SW 1271 (cell line): ENCODE results near the gene LARP6.
"Not testable (repeated sequence)": the region's sequence is repeated elsewhere in the genome, so short reads cannot be mapped to it uniquely, and the experiment has no call there.

ENCODE experiments used
- DNase-seq, 2 experiments: peaks; one replicate each; lab custom pipeline; 2025; lab: John Stamatoyannopoulos, UW

LARP6 gene

DNA sequence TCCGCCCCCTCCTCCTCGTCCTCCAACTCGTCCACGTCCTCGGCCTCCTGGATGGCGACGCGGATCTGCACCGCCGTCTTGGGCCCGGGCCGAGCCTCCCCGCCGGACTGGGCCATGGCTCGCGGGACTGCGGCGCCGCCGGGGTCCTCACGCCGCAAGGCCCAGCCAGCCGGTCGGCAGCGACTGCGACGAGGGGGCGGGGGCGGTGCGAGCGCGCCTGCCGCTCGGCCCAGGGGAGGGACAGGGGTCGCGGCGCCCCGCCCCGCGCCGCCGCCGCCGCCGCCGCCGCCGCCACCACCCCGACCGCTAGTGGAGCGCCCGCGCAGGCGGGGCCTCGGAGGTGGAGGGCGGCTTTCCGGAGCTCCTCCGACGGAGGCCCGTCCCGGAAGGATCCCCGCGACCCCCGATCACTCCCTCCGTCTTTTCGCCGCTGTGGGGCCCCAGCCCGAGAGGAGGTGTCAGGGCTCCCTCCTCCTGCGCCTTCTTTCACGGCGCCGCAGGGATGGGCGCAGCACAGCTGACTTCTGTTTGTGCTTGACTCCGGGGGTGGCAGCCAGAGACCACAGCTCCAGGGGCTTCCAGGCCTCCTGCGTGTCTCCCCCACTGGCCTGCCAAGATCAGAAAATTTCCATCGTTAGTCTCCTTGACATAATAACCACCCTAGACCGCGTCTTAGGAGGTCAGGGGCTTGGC is at the start of gene LARP6:
LARP6 (minus strand) TSS at position 185 of the 693 bp plus-strand sequence; CDS start at position 116, 69 bp downstream.
- peak; percentile 39 to 56 for DNase-seq

GRCh38 chr15:70902107-70902506 is 48.1 kb upstream of the LARP6 start:
- DNase-seq = peak; percentile 60 to 74

GRCh38 chr15:70892912-70893560 is 39.1 kb upstream of the LARP6 start:
- peak; percentile 59 to 88 for DNase-seq

- peak; percentile 97 to 99 for DNase-seq
Measured at GRCh38 chr15:70892002-70892911, 38.3 kb upstream of the LARP6 start, which contains the start of the genes LRRC49 and THAP10. TSS of gene LRRC49 (plus strand) at chr15:70892826. CDS start at chr15:70892895, 69 bp downstream. TSS of gene THAP10 (minus strand) at chr15:70892433. CDS start at chr15:70892272, 161 bp downstream.

DNA sequence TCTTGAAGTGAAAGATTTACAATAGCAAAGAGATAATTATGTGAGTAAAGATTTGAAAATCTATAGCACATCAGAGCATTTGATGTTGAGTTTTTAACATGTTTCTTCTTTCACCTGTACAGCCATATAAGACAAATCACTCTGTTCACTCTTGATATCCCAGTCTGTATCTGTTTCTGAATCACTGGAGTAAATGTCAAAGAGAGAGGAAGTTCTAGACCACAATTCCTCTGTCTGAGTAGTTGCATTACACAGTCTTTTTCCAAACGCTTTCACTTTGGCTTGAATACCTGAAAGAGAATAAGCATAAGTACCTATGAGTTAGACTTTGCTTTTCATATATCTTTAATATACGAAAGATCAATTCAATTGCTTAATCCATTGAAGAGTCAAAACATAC is 28.4 kb upstream of the LARP6 start:
- DNase-seq = no peak

DNA sequence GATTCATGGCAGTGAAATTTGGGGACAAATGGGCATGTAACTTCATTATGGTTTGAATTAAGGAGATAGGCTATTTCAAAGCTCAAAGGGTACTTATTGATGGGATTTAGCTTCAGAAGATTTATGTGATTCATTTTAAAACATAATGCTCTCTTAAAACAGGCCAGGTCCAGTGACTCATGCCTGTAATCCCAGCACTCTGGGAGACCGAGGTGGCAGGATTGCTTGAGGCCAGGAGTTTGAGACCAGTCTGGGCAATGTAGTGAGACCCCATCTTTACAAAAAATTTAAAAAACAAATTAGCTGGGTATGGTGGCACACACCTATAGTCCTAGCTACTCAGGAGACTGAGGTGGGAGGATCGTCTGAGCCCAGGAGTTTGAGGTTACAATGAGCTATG is 26.8 kb upstream of the LARP6 start:
- DNase-seq = no peak

GRCh38 chr15:70879401-70879800 is 25.4 kb upstream of the LARP6 start:
- DNase-seq = no peak

DNA sequence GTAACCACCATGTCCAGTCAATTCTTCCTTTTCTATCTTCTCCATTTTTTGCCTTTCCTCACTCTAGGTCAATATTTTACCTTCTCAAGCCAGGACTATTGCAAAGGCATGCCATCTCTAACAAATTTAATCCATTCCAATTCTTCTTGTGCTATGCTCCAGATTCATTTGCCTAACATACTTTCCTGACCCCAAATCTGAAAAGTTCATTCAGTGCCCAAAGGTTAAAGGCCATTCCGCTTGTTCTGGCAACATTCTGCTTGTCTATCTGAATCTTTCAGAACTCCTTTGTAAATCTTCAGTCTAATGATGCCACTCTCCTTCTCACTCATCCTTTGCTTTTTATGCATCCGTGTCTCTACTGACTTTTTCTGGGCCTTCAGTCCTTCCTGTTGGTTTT is 22.7 kb upstream of the LARP6 start:
- DNase-seq = no peak

- no peak for DNase-seq
Measured at GRCh38 chr15:70876011-70876410, 22.1 kb upstream of the LARP6 start.

GRCh38 chr15:70875001-70875782 is 21.2 kb upstream of the LARP6 start:
- DNase-seq = peak in 1 of 2 experiments; percentile 41

DNA sequence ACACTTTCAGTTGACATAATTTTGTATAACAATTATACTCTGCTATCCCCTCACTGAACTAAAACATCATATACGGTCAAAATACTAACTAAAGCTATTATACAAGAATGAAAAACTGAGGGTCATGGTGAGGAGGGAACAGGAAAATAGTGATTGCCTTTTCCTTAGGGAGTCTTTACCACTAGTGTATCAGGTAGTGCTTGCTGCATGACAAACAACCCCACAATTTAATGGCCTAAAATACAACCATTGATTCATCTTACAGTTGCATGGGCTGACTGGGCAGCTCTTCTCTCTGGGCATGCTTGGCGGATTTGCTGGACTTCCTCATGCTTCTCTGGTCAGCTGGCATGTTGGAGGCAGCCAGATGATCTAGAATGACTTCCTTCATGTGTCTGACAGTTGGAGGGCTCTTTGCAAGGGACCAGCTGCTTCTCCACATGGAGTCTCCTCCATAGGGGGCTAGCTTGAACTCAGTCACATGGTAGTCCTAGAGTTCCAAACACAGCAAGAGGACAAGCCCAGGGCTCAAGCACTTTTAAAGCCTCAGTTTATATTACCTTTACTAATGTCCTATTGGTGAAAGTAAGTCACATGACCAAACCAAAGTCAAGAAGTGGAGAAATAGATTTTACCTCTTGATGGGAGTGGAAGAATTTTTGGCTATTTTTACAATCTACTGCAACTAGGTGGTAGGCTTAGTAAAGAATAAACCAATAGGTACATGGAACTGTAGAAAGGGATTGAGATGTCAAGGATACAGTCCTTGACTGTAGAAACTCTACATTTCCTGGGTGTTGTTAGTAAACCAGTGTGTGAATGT is 19.5 kb upstream of the LARP6 start:
- DNase-seq = no peak

DNA sequence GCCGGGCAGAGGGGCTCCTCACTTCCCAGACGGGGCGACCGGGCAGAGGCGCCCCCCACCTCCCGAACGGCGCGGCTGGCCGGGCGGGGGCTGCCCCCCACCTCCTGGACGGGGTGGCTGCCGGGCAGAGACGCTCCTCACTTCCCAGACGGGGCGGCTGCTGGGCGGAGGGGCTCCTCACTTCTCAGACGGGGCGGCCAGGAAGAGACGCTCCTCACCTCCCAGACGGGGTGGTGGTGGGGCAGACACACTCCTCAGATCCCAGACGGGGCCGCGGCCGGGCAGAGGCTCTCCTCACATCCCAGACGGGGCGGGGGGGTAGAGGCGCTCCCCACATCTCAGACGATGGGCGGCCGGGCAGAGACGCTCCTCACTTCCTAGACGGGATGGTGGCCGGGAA is 17.5 kb upstream of the LARP6 start:
- DNase-seq = not testable (repeated sequence)

DNA sequence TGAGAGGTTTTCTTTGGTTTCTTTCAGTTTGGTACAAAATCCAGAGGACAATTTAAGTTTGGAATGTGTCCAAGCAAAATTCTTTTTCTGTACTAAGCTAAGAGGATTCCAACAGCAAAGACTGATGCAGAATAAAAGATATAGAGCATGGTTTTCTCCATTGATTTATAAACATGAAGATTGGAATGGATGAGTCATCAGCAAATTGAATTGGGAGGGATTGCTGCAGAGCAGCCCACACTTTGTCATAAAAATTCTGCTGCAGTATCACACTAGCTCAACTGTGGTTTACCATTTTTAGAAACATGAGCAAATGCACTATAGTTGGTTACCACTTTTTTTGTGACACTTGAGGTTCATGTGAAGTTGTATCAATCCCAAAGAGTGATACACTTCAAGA is 16.1 kb upstream of the LARP6 start:
- no peak for DNase-seq

- DNase-seq = no peak
Measured at GRCh38 chr15:70869346-70869745, 15.4 kb upstream of the LARP6 start.

GRCh38 chr15:70867911-70868467 is 14.0 kb upstream of the LARP6 start:
- DNase-seq = no peak

DNA sequence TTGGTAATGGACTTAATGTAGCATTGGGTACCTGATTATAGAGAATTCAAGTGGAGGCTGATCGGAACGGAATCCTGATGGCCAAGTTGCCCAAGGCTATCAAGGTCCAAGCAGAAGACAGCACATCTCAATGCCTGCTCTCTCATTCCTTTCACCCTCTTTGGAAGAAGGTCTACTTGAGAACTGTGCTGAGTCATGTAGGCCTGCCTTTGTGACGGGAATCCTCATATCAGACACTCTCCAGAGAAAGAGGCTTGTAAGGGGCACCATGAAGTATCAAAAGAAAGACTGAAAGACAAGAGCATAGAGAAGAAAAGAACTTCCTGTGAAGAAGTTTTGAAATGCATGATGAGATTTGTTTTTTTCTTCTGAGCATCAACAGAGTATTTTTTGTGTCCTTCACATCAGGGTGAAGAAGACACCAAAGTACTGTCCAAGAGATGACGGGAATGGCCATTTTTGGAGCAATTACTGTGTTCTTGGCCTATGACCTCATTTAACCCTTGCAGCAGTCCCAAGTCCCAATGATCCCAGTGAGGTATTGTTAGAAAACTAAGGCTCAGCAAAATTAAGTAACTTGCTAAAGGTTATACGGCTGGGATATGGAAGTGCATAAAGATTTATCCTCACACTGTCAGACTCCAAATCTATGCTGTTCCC is 13.2 kb upstream of the LARP6 start:
- DNase-seq = no peak

- DNase-seq = peak; percentile 21 to 83
Measured at GRCh38 chr15:70863450-70864218, 9.7 kb upstream of the LARP6 start.

DNA sequence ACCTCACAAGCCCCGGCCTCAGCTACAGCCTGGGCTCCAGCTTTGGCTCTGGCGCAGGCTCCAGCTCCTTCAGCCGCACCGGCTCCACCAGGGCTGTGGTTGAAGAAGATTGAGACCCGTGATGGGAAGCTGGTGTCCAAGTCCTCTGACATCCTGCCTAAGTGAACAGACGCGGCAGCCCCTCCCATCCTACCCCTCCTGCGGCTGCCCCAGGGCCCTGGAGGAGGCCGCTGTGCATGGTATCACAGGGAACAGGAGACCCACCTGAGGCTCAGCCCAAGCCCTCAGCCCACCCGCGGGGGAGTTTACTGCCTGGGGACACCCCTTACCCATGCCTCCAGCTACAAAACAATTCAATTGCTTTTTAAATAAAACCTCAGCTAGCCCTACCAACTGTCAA is 6.0 kb upstream of the LARP6 start:
- DNase-seq = no peak

- no peak for DNase-seq
Measured at GRCh38 chr15:70859322-70859908, 5.5 kb upstream of the LARP6 start.
